ENCODE data around the gene SCGB1A1. TPM values are rescaled to one million over a fixed set of nuclear protein-coding genes. Genes with fewer than 3 reads are reported as not detected.

SCGB1A1 gene
- total RNA-seq, 4 donors from 2014 or later, result not detected

DNA sequence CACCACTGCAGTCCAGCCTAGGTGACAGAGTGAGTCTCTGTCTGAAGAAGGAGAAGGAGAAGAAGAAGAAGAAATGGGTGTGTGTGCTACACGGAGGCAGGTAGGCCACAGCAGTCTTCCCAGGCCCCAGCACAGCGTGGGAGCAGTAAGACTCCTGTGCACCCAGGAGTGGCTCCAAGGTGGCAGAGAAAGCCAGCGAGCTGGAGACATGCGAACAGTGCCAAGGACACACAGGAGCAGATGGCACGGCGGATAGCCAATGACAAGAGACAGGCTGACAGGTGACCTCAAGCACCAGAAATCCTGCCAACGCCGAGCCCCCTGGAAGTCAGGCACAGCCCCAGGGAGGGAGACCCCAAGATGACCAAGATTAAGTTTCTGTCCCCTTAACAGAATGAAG is 9.0 kb upstream of the SCGB1A1 start:
- DNase-seq (ENCODE audit: low spot score), result no peak
- no peak for ATAC-seq (ENCODE audit: low FRiP score)
- TF ChIP-seq, protein P1, sequence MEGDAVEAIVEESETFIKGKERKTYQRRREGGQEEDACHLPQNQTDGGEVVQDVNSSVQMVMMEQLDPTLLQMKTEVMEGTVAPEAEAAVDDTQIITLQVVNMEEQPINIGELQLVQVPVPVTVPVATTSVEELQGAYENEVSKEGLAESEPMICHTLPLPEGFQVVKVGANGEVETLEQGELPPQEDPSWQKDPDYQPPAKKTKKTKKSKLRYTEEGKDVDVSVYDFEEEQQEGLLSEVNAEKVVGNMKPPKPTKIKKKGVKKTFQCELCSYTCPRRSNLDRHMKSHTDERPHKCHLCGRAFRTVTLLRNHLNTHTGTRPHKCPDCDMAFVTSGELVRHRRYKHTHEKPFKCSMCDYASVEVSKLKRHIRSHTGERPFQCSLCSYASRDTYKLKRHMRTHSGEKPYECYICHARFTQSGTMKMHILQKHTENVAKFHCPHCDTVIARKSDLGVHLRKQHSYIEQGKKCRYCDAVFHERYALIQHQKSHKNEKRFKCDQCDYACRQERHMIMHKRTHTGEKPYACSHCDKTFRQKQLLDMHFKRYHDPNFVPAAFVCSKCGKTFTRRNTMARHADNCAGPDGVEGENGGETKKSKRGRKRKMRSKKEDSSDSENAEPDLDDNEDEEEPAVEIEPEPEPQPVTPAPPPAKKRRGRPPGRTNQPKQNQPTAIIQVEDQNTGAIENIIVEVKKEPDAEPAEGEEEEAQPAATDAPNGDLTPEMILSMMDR (IDR thresholded peaks at IDR 0.05), result no peak

- ATAC-seq (ENCODE audit: low FRiP score), result no peak
- TF ChIP-seq, protein P1 (IDR thresholded peaks at IDR 0.05), result no peak
- no peak for DNase-seq (ENCODE audit: low spot score)
These were observed 7.9 kb upstream of the SCGB1A1 start for GRCh38 chr11:62410972-62411371.

GRCh38 chr11:62411524-62411923 is 7.3 kb upstream of the SCGB1A1 start:
- DNase-seq (ENCODE audit: low spot score) (no peak), ATAC-seq (ENCODE audit: low FRiP score) (no peak)
- TF ChIP-seq, protein P1 (IDR thresholded peaks at IDR 0.05), result no peak

- DNase-seq (ENCODE audit: low spot score) (no peak), ATAC-seq (ENCODE audit: low FRiP score) (no peak)
- TF ChIP-seq, protein P1 (IDR thresholded peaks at IDR 0.05), result no peak
These were observed 5.7 kb upstream of the SCGB1A1 start for GRCh38 chr11:62413060-62413696.

DNA sequence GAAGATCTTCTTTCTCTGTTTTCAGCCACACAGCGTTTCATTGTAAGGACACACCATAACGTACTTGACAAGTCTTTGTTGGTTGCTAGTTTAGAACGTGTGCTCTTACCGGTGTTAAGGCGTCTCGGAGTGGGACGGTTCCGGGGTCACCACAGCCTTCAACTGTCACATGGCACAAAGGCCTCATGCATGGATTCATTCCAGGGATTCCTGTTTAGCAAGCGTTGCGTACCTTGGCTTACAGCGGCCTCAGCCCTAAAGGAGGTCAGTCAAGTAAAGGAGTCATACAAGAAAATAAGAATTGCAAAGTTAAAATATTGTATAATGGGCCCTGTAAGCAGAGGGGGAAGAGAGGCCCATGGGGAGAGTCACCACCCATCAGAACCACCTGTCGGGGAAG is 2.2 kb upstream of the SCGB1A1 start:
- TF ChIP-seq, protein P1 (IDR thresholded peaks at IDR 0.05), result no peak
- no peak for DNase-seq (ENCODE audit: low spot score)

DNA sequence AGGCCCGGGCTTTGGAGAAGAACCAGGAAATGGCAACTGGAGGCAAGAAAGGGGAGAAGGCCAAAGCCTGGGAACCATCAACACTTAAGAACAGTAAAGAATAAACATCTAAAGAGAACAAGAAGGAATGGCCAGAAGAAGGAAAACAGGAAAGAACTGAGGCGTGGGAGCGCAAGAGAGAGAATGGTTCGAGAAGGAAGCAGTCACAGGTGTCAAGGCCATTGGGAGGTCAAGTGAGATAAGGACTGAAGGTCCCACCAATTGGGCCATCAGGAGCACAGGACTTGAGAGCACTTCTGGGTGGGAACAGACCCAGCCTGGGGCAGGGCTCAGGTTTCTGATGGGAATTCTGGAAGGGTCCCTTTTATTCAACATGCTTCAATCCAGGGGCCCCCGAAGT is 697 bp upstream of the SCGB1A1 start:
- no peak for DNase-seq (ENCODE audit: low spot score)
- ATAC-seq (ENCODE audit: low FRiP score), result no peak
- TF ChIP-seq, protein P1 (IDR thresholded peaks at IDR 0.05), result no peak

More for the DNA sequence above, 2.2 kb upstream of the SCGB1A1 start:
- ATAC-seq (ENCODE audit: low FRiP score), result no peak

DNA sequence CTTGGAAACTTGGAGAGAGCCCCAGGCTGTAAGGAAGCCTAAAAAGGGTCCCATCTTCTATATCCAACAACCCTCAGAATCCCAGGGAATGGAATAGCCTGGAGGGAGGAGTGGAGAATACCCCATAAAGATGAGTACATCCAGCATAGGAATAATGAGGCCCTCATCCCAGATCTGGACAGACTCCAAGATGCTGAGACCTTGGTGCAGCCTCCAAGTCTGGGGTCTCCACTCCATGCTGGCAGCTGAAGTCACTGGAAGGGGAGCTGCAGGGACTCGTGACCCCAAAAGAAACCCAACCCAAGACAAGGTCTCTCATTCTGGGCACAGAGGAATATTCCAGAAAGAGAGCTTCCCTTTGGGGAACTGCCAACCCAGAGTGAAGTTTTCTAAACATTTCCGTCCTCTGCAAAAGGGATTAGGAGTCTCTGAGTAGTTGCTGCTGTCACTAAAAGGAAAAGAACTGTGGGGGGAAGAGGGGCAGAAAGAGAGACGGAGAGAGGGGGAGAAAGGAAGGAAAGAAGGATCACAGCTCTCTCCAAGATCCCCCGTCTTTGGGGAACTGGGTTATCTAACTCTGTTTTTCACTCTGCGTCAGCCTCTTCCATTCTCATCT is 589 bp downstream of the SCGB1A1 start:
- no peak for DNase-seq (ENCODE audit: low spot score)
- TF ChIP-seq, protein P1 (IDR thresholded peaks at IDR 0.05), result no peak
- ATAC-seq (ENCODE audit: low FRiP score), result no peak

Data from omental fat pad (tissue), 4 donors.